Parathyroid adenoma (tissue), 2 donors: Measurements from ENCODE around the gene NRIP1.

Experiments used
- H2AFZ ChIP-seq: fragments of 300-600 bp; sonication (generic); one replicate; pipeline ENCODE4 v1.7.0; 2017; ENCODE audit warnings: antibody characterized with exemption, mild to moderate bottlenecking
- H3K27ac ChIP-seq: fragments of 300-600 bp; sonication (generic); one replicate; pipeline ENCODE4 v1.7.0; 2017
- H3K27me3 ChIP-seq: fragments of 300-600 bp; sonication (generic); one replicate; pipeline ENCODE4 v1.7.0; 2017; ENCODE audit warnings: low read length; ENCODE audit not compliant: control insufficient read depth, insufficient read depth
- H3K36me3 ChIP-seq: fragments of 300-600 bp; sonication (generic); one replicate; pipeline ENCODE4 v1.7.0; 2017; ENCODE audit warnings: low read length; ENCODE audit not compliant: control insufficient read depth, insufficient read depth
- H3K4me1 ChIP-seq: fragments of 300-600 bp; sonication (generic); one replicate; pipeline ENCODE4 v1.7.0; 2017; ENCODE audit warnings: control low read depth
- H3K4me2 ChIP-seq: fragments of 300-600 bp; sonication (generic); one replicate; pipeline ENCODE4 v1.7.0; 2017; ENCODE audit warnings: low read length
- H3K4me3 ChIP-seq: fragments of 300-600 bp; sonication (generic); one replicate; pipeline ENCODE4 v1.7.0; 2017; ENCODE audit warnings: low read depth, low read length
- H3K79me2 ChIP-seq: fragments of 300-600 bp; sonication (generic); one replicate; pipeline ENCODE4 v1.7.0; 2017; ENCODE audit warnings: control low read depth
- H3K9ac ChIP-seq: fragments of 300-600 bp; sonication (generic); one replicate; pipeline ENCODE4 v1.7.0; 2017; ENCODE audit warnings: mild to moderate bottlenecking
- H3K9me3 ChIP-seq: fragments of 300-600 bp; sonication (generic); one replicate; pipeline ENCODE4 v1.7.0; 2017; ENCODE audit warnings: low read length; ENCODE audit not compliant: control insufficient read depth
- TF ChIP-seq, protein P1 (sequence below): fragments of 300-600 bp; sonication (generic); IDR thresholded peaks from one replicate; pipeline ENCODE4 v1.7.0; 2017; ENCODE audit warnings: antibody characterized with exemption, mild to moderate bottlenecking
- donor health status: primary hyperparathyroidism.

The NRIP1 gene

GRCh38 chr21:14922980-14923379 lies 141.8 kb downstream of the NRIP1 start:
- Histone ChIP-seq H3K27ac (no peak overlapping the region), H3K4me3 (no peak overlapping the region), H3K79me2 (no peaks in the 10 kb centered on the region), H3K9me3 (no peaks in the 10 kb centered on the region), H3K9ac (no peak overlapping the region), H3K4me2 (no peak overlapping the region), H3K4me1 (no peaks in the 10 kb centered on the region), H3K36me3 (no peaks in the 10 kb centered on the region), H3K27me3 (no peaks in the 10 kb centered on the region), H2AFZ (no peak overlapping the region)
- TF ChIP-seq, protein P1, sequence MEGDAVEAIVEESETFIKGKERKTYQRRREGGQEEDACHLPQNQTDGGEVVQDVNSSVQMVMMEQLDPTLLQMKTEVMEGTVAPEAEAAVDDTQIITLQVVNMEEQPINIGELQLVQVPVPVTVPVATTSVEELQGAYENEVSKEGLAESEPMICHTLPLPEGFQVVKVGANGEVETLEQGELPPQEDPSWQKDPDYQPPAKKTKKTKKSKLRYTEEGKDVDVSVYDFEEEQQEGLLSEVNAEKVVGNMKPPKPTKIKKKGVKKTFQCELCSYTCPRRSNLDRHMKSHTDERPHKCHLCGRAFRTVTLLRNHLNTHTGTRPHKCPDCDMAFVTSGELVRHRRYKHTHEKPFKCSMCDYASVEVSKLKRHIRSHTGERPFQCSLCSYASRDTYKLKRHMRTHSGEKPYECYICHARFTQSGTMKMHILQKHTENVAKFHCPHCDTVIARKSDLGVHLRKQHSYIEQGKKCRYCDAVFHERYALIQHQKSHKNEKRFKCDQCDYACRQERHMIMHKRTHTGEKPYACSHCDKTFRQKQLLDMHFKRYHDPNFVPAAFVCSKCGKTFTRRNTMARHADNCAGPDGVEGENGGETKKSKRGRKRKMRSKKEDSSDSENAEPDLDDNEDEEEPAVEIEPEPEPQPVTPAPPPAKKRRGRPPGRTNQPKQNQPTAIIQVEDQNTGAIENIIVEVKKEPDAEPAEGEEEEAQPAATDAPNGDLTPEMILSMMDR, result no peak

GRCh38 chr21:14918527-14918926 lies 146.3 kb downstream of the NRIP1 start:
- Histone ChIP-seq H3K9me3 (no peaks in the 10 kb centered on the region), H3K9ac (no peak overlapping the region), H3K79me2 (no peaks in the 10 kb centered on the region), H3K27ac (no peak overlapping the region), H3K4me3 (no peak overlapping the region), H2AFZ (no peak overlapping the region), H3K27me3 (no peaks in the 10 kb centered on the region), H3K4me2 (no peak overlapping the region), H3K4me1 (no peaks in the 10 kb centered on the region), H3K36me3 (no peaks in the 10 kb centered on the region)
- TF ChIP-seq, protein P1, result no peak

- TF ChIP-seq, protein P1, result no peak
- no peak overlapping the region for H2AFZ ChIP-seq
- H3K79me2 ChIP-seq, result no peaks in the 10 kb centered on the region
- H3K9ac ChIP-seq, result no peak overlapping the region
- no peak overlapping the region for H3K27ac ChIP-seq
- H3K9me3 ChIP-seq, result no peaks in the 10 kb centered on the region
- H3K27me3 ChIP-seq, result no peaks in the 10 kb centered on the region
- no peak overlapping the region for H3K4me3 ChIP-seq
- no peaks in the 10 kb centered on the region for H3K36me3 ChIP-seq
- no peaks in the 10 kb centered on the region for H3K4me1 ChIP-seq
- no peak overlapping the region for H3K4me2 ChIP-seq
Measured at GRCh38 chr21:14917762-14918161, 147.0 kb downstream of the NRIP1 start.

DNA sequence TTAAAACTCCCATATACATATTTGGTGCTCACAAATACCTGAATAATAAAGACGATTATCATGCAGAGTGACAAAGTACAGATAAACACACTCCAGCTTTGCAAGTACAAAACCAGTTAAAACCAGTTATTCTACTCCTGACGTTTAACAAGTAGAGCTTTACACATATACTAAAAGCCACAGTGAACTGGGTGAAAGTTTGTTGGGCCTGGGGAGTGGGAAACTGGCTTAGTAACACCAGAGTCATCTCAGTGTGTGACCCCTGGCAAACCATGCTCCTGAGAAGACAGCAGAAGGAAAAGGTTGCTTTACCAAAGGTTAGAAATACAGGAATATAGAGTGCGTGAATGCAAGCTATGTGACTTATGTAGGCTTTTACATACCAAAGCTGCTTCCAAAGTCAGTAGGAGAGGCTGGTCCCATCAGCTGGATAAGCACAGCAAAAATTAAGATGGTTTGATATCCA lies 148.1 kb downstream of the NRIP1 start:
- TF ChIP-seq, protein P1, result no peak
- no peaks in the 10 kb centered on the region for H3K36me3 ChIP-seq
- H3K4me3 ChIP-seq, result no peak overlapping the region
- no peaks in the 10 kb centered on the region for H3K4me1 ChIP-seq
- H3K27ac ChIP-seq, result no peak overlapping the region
- no peaks in the 10 kb centered on the region for H3K27me3 ChIP-seq
- H3K9ac ChIP-seq, result no peak overlapping the region
- no peaks in the 10 kb centered on the region for H3K79me2 ChIP-seq
- no peak overlapping the region for H3K4me2 ChIP-seq
- H2AFZ ChIP-seq, result no peak overlapping the region
- H3K9me3 ChIP-seq, result no peaks in the 10 kb centered on the region

- Histone ChIP-seq H3K4me2 (no peak overlapping the region), H3K9ac (no peak overlapping the region), H3K4me3 (no peak overlapping the region), H2AFZ (no peak overlapping the region), H3K27ac (no peak overlapping the region), H3K9me3 (no peaks in the 10 kb centered on the region), H3K4me1 (no peaks in the 10 kb centered on the region), H3K27me3 (no peaks in the 10 kb centered on the region), H3K79me2 (no peaks in the 10 kb centered on the region), H3K36me3 (no peaks in the 10 kb centered on the region)
- TF ChIP-seq, protein P1, result no peak
Measured at GRCh38 chr21:14913638-14914037, 151.2 kb downstream of the NRIP1 start.
